Keratinocyte (primary cell): ENCODE measurements around the gene PAX2. TPM values are rescaled to one million over a fixed set of nuclear protein-coding genes. Genes with fewer than 3 reads are reported as not detected.

Experiments
- DNase-seq: peaks from one replicate; pipeline ENCODE4 v3.0.0-alpha.2; 2011; ENCODE audit warnings: low read depth, missing footprints, low spot score
- FAIRE-seq: peaks from 2 replicates; lab custom pipeline; 2011; peaks lifted over from hg19 to GRCh38; lab: Jason Lieb, UNC
- H2AFZ ChIP-seq: 2 replicates; pipeline ENCODE4 v1.6.0; 2012; ENCODE audit warnings: low read length, control low read depth, inconsistent platforms; ENCODE audit not compliant: control insufficient read depth
- H3K27ac ChIP-seq: 2 replicates; pipeline ENCODE4 v1.5.1; 2011; ENCODE audit warnings: low read length; ENCODE audit not compliant: control insufficient read depth, insufficient read depth
- H3K27me3 ChIP-seq: 3 replicates; pipeline ENCODE4 v1.6.0; 2011; ENCODE audit warnings: low read length; ENCODE audit not compliant: control insufficient read depth, insufficient read depth; ENCODE audit errors: extremely low read depth
- H3K36me3 ChIP-seq, 2 experiments: 2 replicates in 1 of 2; 3 replicates in 1 of 2; pipeline ENCODE4 v1.5.1; 2011; ENCODE audit warnings: low read length in 2 of 2, mild to moderate bottlenecking in 1 of 2; ENCODE audit not compliant: control insufficient read depth in 2 of 2, insufficient read depth in 2 of 2; ENCODE audit errors: extremely low read depth in 1 of 2
- H3K4me1 ChIP-seq: 3 replicates; pipeline ENCODE4 v1.5.1; 2011; ENCODE audit warnings: low read length; ENCODE audit not compliant: control insufficient read depth, insufficient read depth; ENCODE audit errors: extremely low read depth
- H3K4me2 ChIP-seq: 3 replicates; pipeline ENCODE4 v1.6.0; 2011; ENCODE audit warnings: low read depth, low read length; ENCODE audit not compliant: control insufficient read depth, insufficient read depth; ENCODE audit errors: extremely low read depth
- H3K4me3 ChIP-seq, 3 experiments: fragments of 200-600 bp in 1 of 3; sonication (generic) in 1 of 3; 2 replicates in 2 of 3; 3 replicates in 1 of 3; pipeline ENCODE4 v1.5.1; 2011 to 2016; ENCODE audit warnings: low read length in 3 of 3, mild to moderate bottlenecking in 3 of 3, control low read depth in 2 of 3, inconsistent platforms in 1 of 3, low read depth in 1 of 3, mixed read lengths in 1 of 3, mixed run types in 1 of 3, moderate library complexity in 1 of 3; ENCODE audit not compliant: control insufficient read depth in 2 of 3, insufficient read depth in 2 of 3; ENCODE audit errors: extremely low read depth in 1 of 3
- H3K79me2 ChIP-seq: 2 replicates; pipeline ENCODE4 v1.6.0; 2012; ENCODE audit warnings: low read length; ENCODE audit not compliant: control insufficient read depth, insufficient read depth
- H3K9ac ChIP-seq: 3 replicates; pipeline ENCODE4 v1.6.0; 2011; ENCODE audit warnings: low read length; ENCODE audit not compliant: control insufficient read depth, insufficient read depth; ENCODE audit errors: extremely low read depth
- H3K9me1 ChIP-seq: 3 replicates; pipeline ENCODE4 v1.6.0; 2011; ENCODE audit warnings: low read length; ENCODE audit not compliant: control insufficient read depth, insufficient read depth; ENCODE audit errors: extremely low read depth
- H3K9me3 ChIP-seq: 2 replicates; pipeline ENCODE4 v1.5.1; 2012; ENCODE audit warnings: low read depth, low read length; ENCODE audit not compliant: control insufficient read depth
- H4K20me1 ChIP-seq: 3 replicates; pipeline ENCODE4 v1.6.0; 2011; ENCODE audit warnings: low read length; ENCODE audit not compliant: control insufficient read depth, insufficient read depth; ENCODE audit errors: extremely low read depth
- EZH2 ChIP-seq: IDR thresholded peaks from one replicate; pipeline ENCODE4 v1.6.1; 2012; ENCODE audit warnings: inconsistent platforms, mild to moderate bottlenecking, low read length, moderate library complexity
- dilution Hi-C: fragments of 300-500 bp; cut with MboI; formaldehyde crosslinking; loops from one replicate; pipeline ENCODE4 v1.7.0; 2020; ENCODE audit warnings: low sequenced_read_pairs; ENCODE audit not compliant: extremely low pct_ligation_motif_present
- polyA plus RNA-seq, 5 experiments: library from polyadenylated mRNA; depleted of rRNA in 3 of 5; stranded (reverse) in 3 of 5; stranded (forward) in 1 of 5; unstranded in 1 of 5; fragments of >200 nt; gene quantifications; 1 replicate in 1 of 5; 2 replicates in 3 of 5; 3 replicates in 1 of 5; pipeline versions ENCODE4 v1.2.1 to v1.2.3, GENCODE V29; 2011 to 2012; ENCODE audit warnings: missing spikeins in 2 of 5, low read depth in 1 of 5, low replicate concordance in 1 of 5
- TF ChIP-seq, protein P1 (sequence below), 3 experiments: IDR thresholded peaks in 1 of 3; conservative IDR thresholded peaks in 1 of 3; optimal IDR thresholded peaks in 1 of 3; 2 replicates in 2 of 3; 3 replicates in 1 of 3; pipeline versions ENCODE3 to v1.5.1; 2011; ENCODE audit warnings: low read length in 3 of 3, mild to moderate bottlenecking in 3 of 3, moderate library complexity in 2 of 3, control low read depth in 1 of 3, inconsistent platforms in 1 of 3; ENCODE audit not compliant: insufficient read depth in 2 of 3; ENCODE audit errors: extremely low read depth in 1 of 3

The PAX2 gene
- polyA plus RNA-seq, 1 donor (not counting 4 experiments of a cell fraction or from before 2014, with no cell fraction given) = not detected

DNA sequence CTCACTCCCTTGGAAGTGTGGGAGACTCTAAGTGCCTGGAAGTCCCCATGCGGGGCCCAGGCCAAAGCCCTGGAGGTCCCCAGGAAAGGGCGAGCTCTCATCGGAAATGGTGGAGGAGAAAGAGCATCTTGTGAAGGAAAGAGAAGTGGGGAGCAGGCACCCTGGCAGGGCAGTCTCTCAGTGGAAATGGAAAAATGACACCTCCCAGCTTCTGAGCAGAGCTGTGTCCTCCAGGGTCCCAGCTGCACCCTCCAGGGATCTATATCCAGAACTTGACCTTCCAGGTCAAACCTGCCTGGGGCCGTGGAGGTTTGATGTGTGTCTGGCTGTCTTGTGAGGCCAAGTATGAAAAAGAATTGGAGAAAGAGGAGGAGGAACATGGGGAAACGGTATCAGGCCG is 29.5 kb downstream of the PAX2 start:
- H3K4me1 ChIP-seq = no peaks in the 10 kb centered on the region
- H4K20me1 ChIP-seq = no peaks in the 10 kb centered on the region
- H3K9me3 ChIP-seq = no peaks in the 10 kb centered on the region
- no peaks in the 10 kb centered on the region for H3K36me3 ChIP-seq
- TF ChIP-seq EZH2 = no peak
- TF ChIP-seq, protein P1, sequence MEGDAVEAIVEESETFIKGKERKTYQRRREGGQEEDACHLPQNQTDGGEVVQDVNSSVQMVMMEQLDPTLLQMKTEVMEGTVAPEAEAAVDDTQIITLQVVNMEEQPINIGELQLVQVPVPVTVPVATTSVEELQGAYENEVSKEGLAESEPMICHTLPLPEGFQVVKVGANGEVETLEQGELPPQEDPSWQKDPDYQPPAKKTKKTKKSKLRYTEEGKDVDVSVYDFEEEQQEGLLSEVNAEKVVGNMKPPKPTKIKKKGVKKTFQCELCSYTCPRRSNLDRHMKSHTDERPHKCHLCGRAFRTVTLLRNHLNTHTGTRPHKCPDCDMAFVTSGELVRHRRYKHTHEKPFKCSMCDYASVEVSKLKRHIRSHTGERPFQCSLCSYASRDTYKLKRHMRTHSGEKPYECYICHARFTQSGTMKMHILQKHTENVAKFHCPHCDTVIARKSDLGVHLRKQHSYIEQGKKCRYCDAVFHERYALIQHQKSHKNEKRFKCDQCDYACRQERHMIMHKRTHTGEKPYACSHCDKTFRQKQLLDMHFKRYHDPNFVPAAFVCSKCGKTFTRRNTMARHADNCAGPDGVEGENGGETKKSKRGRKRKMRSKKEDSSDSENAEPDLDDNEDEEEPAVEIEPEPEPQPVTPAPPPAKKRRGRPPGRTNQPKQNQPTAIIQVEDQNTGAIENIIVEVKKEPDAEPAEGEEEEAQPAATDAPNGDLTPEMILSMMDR (optimal IDR thresholded peaks at IDR 0.05 in 1 of 3, IDR thresholded peaks at IDR 0.05 in 1 of 3, conservative IDR thresholded peaks at IDR 0.05 in 1 of 3; ENCODE audit: extremely low read depth in 1 of 3, insufficient read depth in 2 of 3, low read length in 3 of 3) = no peak
- dilution Hi-C loops = no loop called here
- H3K4me2 ChIP-seq = no peak overlapping the region
- no peaks in the 10 kb centered on the region for H3K79me2 ChIP-seq
- FAIRE-seq = no peak
- H3K9ac ChIP-seq = no peak overlapping the region
- no peak overlapping the region for H2AFZ ChIP-seq
- H3K4me3 ChIP-seq = no peak overlapping the region
- H3K9me1 ChIP-seq = no peaks in the 10 kb centered on the region
- DNase-seq = no peak
- peaks cover 41% of the 10 kb centered on the region for H3K27me3 ChIP-seq
- H3K27ac ChIP-seq = no peak overlapping the region

DNA sequence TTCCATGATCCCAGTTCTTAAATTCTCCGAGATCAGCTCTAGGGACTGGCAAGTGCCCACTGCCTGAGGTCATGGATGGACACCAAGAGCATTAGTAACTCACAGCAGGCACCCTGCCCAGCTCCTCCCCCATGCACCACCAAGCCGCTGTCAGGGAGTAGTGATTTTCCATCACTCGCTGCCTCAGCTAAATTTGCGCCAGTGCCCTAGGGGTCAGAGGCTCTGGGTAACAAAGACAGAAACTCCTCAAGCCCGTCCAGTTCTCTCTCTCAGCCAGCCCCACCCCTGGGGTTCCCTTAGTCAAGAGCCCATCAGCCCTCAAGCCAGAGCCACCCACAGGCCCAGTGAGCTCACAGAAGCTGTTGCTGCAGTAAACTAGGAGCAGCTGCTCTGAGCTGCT is 30.0 kb downstream of the PAX2 start:
- Histone ChIP-seq H3K4me1 (no peaks in the 10 kb centered on the region), H3K9ac (no peak overlapping the region), H3K79me2 (no peaks in the 10 kb centered on the region), H4K20me1 (no peaks in the 10 kb centered on the region), H3K4me3 (no peak overlapping the region), H3K36me3 (no peaks in the 10 kb centered on the region), H2AFZ (no peak overlapping the region), H3K27ac (no peak overlapping the region), H3K27me3 (peaks cover 36% of the 10 kb centered on the region), H3K4me2 (no peak overlapping the region), H3K9me1 (no peaks in the 10 kb centered on the region), H3K9me3 (no peaks in the 10 kb centered on the region)
- TF ChIP-seq, protein P1 (optimal IDR thresholded peaks at IDR 0.05 in 1 of 3, IDR thresholded peaks at IDR 0.05 in 1 of 3, conservative IDR thresholded peaks at IDR 0.05 in 1 of 3; ENCODE audit: extremely low read depth in 1 of 3, insufficient read depth in 2 of 3, low read length in 3 of 3) = no peak
- no peak for TF ChIP-seq EZH2
- FAIRE-seq = no peak
- dilution Hi-C loops = no loop called here
- DNase-seq = no peak
